Measurements from ENCODE around the gene SYT17.

GRCh38 chr16:19145010-19145409, 23.0 kb upstream of the SYT17 start:
- TF ChIP-seq CTCF (IDR thresholded peaks at IDR 0.05) = no peak
- TF ChIP-seq POLR2A (IDR thresholded peaks at IDR 0.05) = no peak
- no peak for TF ChIP-seq EP300 (IDR thresholded peaks at IDR 0.05)
- TF ChIP-seq POLR2AphosphoS5 (IDR thresholded peaks at IDR 0.05) = no peak
